Fibroblast of lung (primary cell): Measurements from ENCODE around the gene KLHL33.

Source experiments
- EZH2 ChIP-seq: IDR thresholded peaks from 2 replicates; pipeline ENCODE4 v1.5.1; 2012; ENCODE audit warnings: low read length, control low read depth, mild to moderate bottlenecking; ENCODE audit errors: missing control alignments
- TF ChIP-seq, protein P1 (sequence below), 2 donors: IDR thresholded peaks in 1 of 2; conservative IDR thresholded peaks in 1 of 2; 1 replicate in 1 of 2; 2 replicates in 1 of 2; pipeline ENCODE4 v1.5.1; 2011 to 2012; ENCODE audit warnings: low read length in 2 of 2, control low read depth in 1 of 2, inconsistent platforms in 1 of 2, low read depth in 1 of 2, mild to moderate bottlenecking in 1 of 2

DNA sequence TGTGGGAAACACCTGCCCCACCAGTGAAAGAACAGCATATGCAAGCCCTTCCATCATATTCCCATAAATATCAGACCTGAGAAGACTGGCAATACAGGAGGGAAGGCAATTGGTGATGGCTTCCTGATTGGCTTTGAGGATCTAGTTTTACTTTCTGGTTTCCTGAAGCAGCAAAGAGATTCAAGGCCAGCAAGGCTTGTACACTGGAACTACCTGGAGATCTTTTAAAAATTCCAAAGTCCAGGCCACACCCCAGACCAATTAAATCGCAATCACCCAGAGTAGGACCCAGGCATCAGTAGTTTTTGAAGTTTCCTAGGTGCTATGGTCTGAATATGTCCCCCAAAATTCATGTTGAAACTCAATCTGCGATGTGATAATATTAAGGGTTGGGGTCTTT is 19.7 kb downstream of the KLHL33 start:
- TF ChIP-seq, protein P1, sequence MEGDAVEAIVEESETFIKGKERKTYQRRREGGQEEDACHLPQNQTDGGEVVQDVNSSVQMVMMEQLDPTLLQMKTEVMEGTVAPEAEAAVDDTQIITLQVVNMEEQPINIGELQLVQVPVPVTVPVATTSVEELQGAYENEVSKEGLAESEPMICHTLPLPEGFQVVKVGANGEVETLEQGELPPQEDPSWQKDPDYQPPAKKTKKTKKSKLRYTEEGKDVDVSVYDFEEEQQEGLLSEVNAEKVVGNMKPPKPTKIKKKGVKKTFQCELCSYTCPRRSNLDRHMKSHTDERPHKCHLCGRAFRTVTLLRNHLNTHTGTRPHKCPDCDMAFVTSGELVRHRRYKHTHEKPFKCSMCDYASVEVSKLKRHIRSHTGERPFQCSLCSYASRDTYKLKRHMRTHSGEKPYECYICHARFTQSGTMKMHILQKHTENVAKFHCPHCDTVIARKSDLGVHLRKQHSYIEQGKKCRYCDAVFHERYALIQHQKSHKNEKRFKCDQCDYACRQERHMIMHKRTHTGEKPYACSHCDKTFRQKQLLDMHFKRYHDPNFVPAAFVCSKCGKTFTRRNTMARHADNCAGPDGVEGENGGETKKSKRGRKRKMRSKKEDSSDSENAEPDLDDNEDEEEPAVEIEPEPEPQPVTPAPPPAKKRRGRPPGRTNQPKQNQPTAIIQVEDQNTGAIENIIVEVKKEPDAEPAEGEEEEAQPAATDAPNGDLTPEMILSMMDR (conservative IDR thresholded peaks at IDR 0.05 in 1 of 2, IDR thresholded peaks at IDR 0.05 in 1 of 2; ENCODE audit: low read depth in 1 of 2, low read length in 2 of 2), result no peak
- no peak for TF ChIP-seq EZH2
